HG03520 (cell line): ENCODE results near the gene CTBP1.

Experiments
- ATAC-seq: cut with Tn5 transposase; IDR thresholded peaks from one replicate; pipeline ENCODE4 v1.9.1; 2021; ENCODE audit warnings: mild to moderate bottlenecking, moderate library complexity; ENCODE audit not compliant: unreplicated experiment

CTBP1 gene

DNA sequence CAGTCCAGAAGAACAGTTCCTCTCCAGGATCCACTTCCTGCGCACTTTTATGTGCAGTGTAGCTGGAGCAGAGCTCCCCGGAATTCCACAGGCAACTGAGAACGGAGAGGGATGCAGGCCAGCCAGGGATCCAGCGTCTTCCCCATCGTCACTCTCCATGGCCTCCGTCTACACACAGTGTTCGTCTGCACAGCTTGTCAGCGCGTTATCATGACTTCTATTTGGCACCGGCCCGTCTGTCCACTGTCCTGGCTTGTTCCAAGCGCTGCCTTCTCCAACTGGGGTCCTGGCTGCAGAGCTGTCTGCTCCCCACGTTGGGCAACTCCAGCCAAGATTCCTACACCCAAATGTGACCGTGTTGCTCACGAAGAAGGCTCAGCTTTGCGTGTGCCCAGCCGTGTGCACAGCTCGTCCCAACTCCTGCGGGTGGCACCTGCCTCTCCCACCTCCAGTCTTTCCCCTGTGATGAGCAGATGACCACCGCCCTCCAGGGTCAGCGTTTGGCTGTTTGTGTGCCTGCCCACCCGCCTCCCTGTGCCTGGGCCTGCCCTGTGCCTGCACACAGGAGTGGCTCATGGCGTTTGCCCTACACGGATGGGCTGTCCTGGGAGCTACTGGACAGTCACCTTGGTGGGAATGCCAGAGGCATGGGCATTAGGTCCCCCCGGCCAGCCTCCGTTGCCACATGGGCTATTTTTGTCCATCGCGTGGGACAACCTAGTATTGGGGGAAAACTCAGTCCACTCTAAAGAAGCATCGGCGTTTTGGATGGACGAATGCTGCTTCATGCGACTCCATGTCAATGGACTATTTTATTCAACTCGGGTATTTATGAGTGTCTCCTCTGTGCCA lies 2.2 kb upstream of the CTBP1 start:
- no peak for ATAC-seq

DNA sequence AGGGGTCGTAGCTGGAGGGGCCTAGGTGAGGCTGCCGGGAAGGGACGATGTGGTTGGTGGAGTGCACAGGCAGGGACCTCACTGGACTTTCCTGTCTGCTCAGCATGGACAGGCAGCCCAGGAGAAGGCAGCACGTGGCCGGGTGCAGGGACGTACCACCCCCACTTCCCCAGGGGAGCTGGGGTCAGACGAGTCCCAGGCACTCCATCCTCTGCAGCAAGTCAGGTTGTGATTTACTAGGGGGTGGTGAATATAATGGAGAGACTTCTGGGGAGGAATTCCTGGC lies 1.5 kb upstream of the CTBP1 start:
- ATAC-seq: no peak

- ATAC-seq: peak; percentile 6
Observed at GRCh38 chr4:1249731-1250526, 999 bp upstream of the CTBP1 start.

DNA sequence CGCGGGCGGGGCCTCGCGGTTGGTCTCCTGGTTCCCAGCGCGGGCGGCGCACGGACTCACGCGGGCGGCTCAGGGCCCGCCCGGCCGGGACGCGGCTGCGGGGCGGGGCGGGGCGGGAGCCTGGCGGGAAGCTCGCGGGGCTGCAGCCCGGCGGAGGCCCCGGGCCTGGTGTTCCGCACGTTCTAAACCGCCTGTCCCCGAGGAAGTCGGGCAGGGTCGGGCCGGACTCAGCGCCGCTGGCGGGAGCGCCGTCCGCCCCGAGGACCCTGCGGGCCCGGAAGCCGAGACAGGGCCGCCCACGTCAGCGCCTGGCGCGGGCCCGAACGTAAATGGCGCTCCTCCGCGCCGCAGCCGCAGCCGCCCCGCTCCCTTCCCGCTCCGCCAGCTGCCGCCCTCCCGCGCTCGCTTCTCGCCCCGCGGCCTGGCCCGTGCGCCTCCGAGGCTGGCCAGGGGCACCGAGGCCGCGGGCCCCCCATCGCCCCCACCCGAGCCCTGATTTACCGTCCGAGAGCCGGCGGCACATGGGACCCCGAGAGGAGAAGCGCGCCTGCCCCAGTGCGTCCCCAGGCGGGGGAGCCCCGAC lies 309 bp upstream of the CTBP1 start:
- ATAC-seq: peak; percentile 46

- peak; percentile 10 for ATAC-seq
Observed at GRCh38 chr4:1247864-1248244, 1.1 kb downstream of the CTBP1 start.

DNA sequence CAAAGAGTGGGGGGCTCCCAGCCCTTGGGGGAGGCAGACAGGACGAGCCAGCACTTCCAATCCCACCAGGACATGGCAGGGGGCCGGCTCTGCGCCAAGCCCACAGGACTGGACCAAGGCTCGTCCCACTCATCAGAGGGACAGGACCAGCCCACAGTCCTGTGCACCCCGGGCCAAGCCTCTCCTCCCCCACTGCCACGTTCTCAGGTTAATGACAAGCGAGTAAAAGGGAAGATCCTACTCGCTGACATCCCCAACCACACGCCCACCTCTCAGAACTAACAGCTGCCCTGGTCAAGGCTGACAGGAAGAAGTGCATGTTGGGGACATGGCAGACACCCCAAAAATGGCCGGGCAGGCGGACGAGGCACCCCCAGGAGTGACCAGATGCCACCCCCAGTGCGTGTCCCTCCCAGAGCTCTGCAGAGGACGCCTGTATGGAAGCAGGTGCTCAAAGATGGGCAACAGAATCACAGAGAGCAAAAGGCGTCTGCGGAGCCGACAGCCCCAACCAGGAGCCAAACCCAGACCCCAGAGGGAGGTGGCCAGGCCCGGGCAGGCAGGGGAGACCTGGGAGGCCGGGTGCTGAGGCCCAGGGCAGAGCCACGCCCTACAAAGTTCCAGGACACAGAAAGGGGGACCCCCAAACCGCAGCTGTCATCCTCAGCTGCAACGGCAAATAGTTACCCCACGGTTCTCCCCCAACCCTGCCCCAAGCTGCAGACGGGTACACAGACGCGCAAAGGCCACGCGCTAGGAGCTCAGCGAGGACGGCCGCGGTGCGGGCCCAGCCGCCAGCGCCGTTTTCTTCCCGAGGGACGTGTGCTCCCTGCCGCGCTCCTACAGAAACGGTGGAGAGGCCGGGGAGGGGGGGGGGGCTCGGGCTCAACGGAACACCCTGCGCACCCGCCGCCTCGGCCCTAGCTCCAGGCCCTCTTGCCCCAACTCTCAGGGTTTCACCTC lies 1.7 kb downstream of the CTBP1 start:
- ATAC-seq: no peak

- ATAC-seq: no peak
Observed at GRCh38 chr4:1246111-1246881, 2.6 kb downstream of the CTBP1 start.

DNA sequence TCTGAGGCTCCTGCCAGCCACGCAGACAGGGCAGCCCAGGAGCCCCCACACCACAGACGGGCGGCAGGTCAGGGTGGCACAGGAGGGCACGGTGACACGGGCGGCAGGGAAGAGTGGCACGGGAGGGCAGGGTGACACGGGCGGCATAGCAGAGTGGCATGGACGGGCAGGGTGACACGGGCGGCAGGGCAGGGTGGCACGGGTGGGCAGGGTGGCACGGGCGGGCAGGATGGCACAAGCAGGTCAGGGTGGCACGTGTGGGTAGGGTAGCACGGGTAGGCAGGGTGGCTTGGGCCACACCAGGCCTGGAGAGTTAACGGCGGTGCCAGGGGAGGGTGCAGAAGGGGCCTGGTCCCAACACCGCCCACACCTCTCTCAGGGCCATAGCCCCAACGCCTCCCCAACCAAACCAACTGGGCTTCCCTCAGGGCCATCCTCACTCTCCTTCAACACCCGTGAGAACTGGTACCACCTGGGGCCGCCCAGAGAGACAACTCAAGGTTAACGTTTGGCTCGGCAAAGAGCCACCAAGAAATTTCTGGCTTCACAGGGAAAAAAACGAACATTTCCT lies 3.4 kb downstream of the CTBP1 start:
- no peak for ATAC-seq

GRCh38 chr4:1244978-1245471 lies 3.9 kb downstream of the CTBP1 start:
- ATAC-seq: no peak

DNA sequence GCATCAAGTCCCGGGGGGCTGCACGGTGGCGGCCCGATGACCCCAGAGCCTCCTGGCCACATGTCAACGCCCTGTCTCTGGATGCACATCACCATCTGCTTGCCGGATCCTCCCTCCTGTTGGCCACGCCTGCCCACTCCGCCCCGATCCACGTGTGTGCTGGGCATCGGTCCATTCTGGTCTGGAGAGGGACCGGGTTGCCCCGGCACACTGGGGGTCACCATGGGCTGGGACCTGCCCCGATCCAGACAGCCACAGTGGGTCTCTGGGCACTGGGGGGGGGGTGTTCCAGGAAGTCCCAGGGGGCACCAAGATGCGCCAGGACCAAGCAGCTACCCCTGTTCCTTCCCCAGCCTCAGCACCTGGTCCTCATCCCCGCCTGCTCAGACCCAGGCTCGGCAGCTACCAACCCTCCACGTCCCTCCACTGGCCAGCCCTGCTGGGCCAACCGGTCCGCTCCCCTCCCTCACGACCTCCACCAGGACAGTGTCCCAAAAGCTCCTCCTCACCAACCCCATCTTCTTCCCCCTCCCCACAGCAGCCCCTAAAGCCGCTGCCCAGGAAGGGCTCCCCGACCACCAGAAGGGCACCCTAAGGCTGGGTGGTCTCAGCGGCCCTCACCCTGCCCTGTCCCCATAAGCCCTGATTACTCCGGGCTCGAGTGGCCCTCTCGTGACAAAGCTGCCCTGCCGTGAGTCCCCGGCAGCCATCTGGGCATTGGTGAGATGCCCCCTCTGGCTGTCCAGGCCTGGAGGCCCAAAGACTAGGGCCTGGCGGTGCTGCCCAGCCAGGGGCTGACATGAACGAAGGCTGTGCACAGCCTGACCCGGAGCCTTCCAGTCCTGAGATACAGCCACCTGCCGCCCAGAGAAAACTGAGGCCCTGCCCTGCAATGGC lies 4.6 kb downstream of the CTBP1 start:
- ATAC-seq: no peak

- no peak for ATAC-seq
Observed at GRCh38 chr4:1243451-1244080, 5.4 kb downstream of the CTBP1 start.

DNA sequence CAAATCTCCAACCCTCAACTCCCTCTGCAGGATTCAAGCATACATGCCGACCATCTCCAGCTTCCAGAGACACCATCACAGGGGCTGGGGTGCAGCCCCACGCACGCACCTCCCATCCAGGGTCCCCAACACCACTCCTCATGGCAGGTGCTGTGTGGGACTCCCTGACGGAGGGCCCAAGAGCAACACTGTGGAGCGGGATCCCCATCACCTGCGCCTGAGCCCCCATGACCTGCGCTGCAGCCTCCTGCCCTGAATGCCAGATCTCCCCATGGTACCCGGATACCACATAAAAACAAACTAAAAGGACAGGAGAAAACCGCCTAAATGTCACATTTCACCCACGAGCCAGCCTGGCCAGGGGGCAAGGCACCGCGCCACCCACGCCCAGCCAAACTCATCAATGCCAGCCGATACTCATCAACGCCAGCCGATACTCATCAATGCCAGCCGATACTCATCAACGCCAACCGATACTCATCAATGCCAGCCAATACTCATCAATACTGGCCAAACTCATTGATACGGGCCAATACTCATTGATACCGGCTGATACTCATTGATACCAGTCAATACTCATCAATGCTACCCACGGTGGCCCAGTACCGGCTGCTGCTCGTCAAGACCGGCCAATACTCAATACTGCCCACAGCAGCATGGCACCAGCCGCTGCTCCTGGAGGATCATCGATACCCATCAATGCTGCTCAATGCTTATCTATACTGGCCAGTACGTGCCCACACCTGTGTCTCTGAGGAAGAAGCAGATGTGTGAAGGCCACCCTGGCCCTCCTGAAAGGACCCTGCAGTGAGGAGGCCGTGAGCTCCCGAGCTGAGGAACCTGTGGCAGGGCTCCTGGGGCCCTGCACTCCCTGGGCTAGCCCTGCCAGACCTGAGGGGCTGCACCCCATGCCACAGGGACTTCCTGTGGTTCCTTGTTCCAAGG lies 6.2 kb downstream of the CTBP1 start:
- no peak for ATAC-seq

GRCh38 chr4:1241936-1242505 lies 6.9 kb downstream of the CTBP1 start:
- no peak for ATAC-seq

- ATAC-seq: no peak
Observed at GRCh38 chr4:1241466-1241935, 7.4 kb downstream of the CTBP1 start.

GRCh38 chr4:1240721-1241465 lies 8.0 kb downstream of the CTBP1 start:
- ATAC-seq: no peak

DNA sequence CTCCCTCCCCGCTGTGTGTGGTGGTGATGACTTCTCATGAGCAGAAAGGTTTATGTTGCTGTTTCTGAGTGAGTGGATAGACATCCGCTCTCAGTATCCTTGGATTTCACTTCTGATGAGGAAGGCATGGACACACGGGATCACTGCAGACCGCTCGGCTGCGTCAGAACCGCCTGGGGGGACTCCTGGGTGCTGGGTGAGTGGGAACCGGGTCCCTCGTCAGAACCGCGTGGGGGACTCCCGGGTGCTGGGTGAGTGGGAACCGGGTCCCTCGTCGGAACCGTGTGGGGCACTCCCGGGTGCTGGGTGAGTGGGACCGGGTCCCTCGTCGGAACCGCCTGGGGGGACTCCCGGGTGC lies 9.0 kb downstream of the CTBP1 start:
- ATAC-seq: no peak
